ENCODE measurements around the gene FAM131A. TPM values are rescaled to one million over a fixed set of nuclear protein-coding genes. Genes with fewer than 3 reads are reported as not detected.

Gene FAM131A
- total and polyA plus RNA-seq, 2 of the 4 experiments (the other 2 are of a cell fraction) = 10.8 to 19.5 TPM

DNA sequence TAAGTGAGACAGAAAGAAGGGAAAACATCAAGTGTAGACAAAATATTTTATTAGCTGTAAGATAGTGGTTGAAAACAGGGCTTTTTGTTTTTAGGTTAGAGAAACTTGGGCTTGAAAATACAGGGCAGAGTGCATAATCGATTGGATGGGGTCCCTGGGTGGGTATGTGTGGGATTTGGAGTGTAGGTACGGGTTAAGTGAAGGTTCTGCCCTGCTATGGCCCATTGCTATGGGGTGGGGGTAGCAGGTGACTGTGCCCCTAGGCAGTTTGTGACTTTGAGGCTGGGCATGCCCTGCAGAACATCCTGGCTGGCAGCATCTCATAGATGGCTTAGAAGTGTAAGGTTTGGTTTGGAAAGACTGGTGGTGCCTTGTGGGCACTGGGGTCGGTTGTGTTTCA, 3.7 kb upstream of the FAM131A start:
- H2BK15ac ChIP-seq (ENCODE audit: low read depth, low read length) = no peak overlapping the region
- H3K23ac ChIP-seq (ENCODE audit: low read depth, low read length) = no peak overlapping the region
- H4K8ac ChIP-seq (ENCODE audit: low read depth in 2 of 2, low read length in 2 of 2) = no peak overlapping the region
- H3K9me1 ChIP-seq (ENCODE audit: insufficient read depth, low read length) = peaks cover 25% of the 10 kb centered on the region
- 0 out of 2 replicates have a peak overlapping the region, but pooled peaks have one; percentile 56 for H3K4ac ChIP-seq (ENCODE audit: low read depth, low read length)
- no peak overlapping the region for H4K91ac ChIP-seq (ENCODE audit: insufficient read depth, low read depth, low read length)
- H2AK9ac ChIP-seq (replicated peaks; ENCODE audit: low read depth, low read length, poor library complexity) = no peak overlapping the region
- H3K18ac ChIP-seq (ENCODE audit: low read depth, low read length) = no peak overlapping the region
- dilution Hi-C loops (cut with HindIII; ENCODE audit: low sequenced_read_pairs, unreplicated experiment) (no loop called here), intact Hi-C loops (cut with micrococcal nuclease) (no loop called here), in situ Hi-C loops (cut with MboI; ENCODE audit: low sequenced_read_pairs) (no loop called here)
- no peak overlapping the region; the same call in 1 of the 2 replicates for H2BK120ac ChIP-seq (ENCODE audit: low read depth, low read length)
- DNase-seq (no peak), ATAC-seq (ENCODE audit: low read depth) (no peak)
- peaks cover 54% of the 10 kb centered on the region for H3K36me3 ChIP-seq (ENCODE audit: control insufficient read depth, insufficient read depth, low read length)
- H3K14ac ChIP-seq (replicated peaks; ENCODE audit: low read depth, low read length) = no peak overlapping the region
- H3K79me1 ChIP-seq (ENCODE audit: low read depth in 1 of 2, low read length in 2 of 2) = peaks cover 15 to 73% of the 10 kb centered on the region in 2 experiments
- H3K9me3 ChIP-seq (ENCODE audit: control insufficient read depth, insufficient read depth, low read length) = no peaks in the 10 kb centered on the region
- H3K27ac ChIP-seq (ENCODE audit: insufficient read depth, low read length) = peak overlapping the region; percentile 14; the same call in 1 of the 2 replicates
- H3K4me2 ChIP-seq (ENCODE audit: low read depth, low read length) = no peak overlapping the region
- H2AK5ac ChIP-seq (ENCODE audit: low read depth, low read length) = no peak overlapping the region; the same call in 1 of the 2 replicates
- ChIA-PET POLR2A (ENCODE audit: unreplicated experiment) (no interaction called here), CTCF (interaction anchor here (0.5 kb wide), 1 partner anchor 432 kb away, joined by 5 read pairs; no protein-coding TSS in a partner anchor)
- no peak overlapping the region for H2AFZ ChIP-seq (replicated peaks; ENCODE audit: low read length, poor library complexity)
- TF ChIP-seq BHLHE40 (IDR thresholded peaks at IDR 0.05; ENCODE audit: low read depth, low read length) (no peak), USF2 (IDR thresholded peaks at IDR 0.05; ENCODE audit: low read depth, low read length) (no peak), RCOR1 (IDR thresholded peaks at IDR 0.05; ENCODE audit: insufficient replicate concordance, low read length) (no peak), NFE2L2 (IDR thresholded peaks at IDR 0.05; ENCODE audit: low read depth, low read length) (no peak), RFX5 (IDR thresholded peaks at IDR 0.05; ENCODE audit: low read depth, low read length) (no peak), MAZ (IDR thresholded peaks at IDR 0.05; ENCODE audit: borderline replicate concordance, low read depth, low read length) (no peak), MAFK (IDR thresholded peaks at IDR 0.05; ENCODE audit: low read depth, low read length) (no peak), FOS (IDR thresholded peaks at IDR 0.05; ENCODE audit: low read depth, low read length) (no peak), CTCF (conservative IDR thresholded peaks at IDR 0.05; ENCODE audit: low read depth, low read length) (no peak), CHD1 (IDR thresholded peaks at IDR 0.05; ENCODE audit: low read depth, low read length) (no peak), RAD21 (IDR thresholded peaks at IDR 0.05; ENCODE audit: low read length) (no peak), CEBPB (IDR thresholded peaks at IDR 0.05; ENCODE audit: low read depth, low read length) (no peak)
- H4K20me1 ChIP-seq (ENCODE audit: insufficient read depth, low read length) = peaks cover 62% of the 10 kb centered on the region
- no peak overlapping the region for H4K5ac ChIP-seq (ENCODE audit: low read depth, low read length)
- H3K4me3 ChIP-seq (ENCODE audit: insufficient read depth, low read depth, low read length) = no peak overlapping the region
- H3K27me3 ChIP-seq (ENCODE audit: control insufficient read depth, insufficient read depth, low read length) = no peaks in the 10 kb centered on the region
- H3K9ac ChIP-seq (ENCODE audit: low read depth, low read length) = no peak overlapping the region
- BruUV-seq (replicated peaks) = no TSS peak
- no peak overlapping the region; the same call in 1 of the 2 replicates for H2BK20ac ChIP-seq (ENCODE audit: low read depth, low read length)
- 96% methylated on average over 3 of the region's 3 CpGs; no CpG with 5 or more reads in 1 of the 2 experiments for WGBS, 2 experiments (ENCODE audit: extremely low coverage in 2 of 2, insufficient read length in 1 of 2)
- H2BK5ac ChIP-seq (ENCODE audit: low read depth, low read length, poor library complexity, severe bottlenecking) = peak overlapping the region; percentile 93
- H3K56ac ChIP-seq (ENCODE audit: extremely low read depth, insufficient read depth, low read length) = no peak overlapping the region
- H3K4me1 ChIP-seq (ENCODE audit: control insufficient read depth, insufficient read depth, low read length) = peaks cover 33% of the 10 kb centered on the region

Measured in IMR-90 (cell line).